CD4-positive, alpha-beta memory T cell (primary cell): ENCODE data around the gene HSD17B14. TPM values are rescaled to one million over a fixed set of nuclear protein-coding genes. Genes with fewer than 3 reads are reported as not detected.

ENCODE experiments used
- CTCF ChIA-PET: fragments of 350-600 bp; sonication (Branson Sonifier 250); formaldehyde crosslinking; loops from one replicate; lab custom pipeline; 2021; ENCODE audit warnings: inconsistent platforms; ENCODE audit not compliant: partially characterized antibody; lab: Charles Lee
- POLR2A ChIA-PET: fragments of 350-600 bp; sonication (Branson Sonifier 250); formaldehyde crosslinking; loops from one replicate; lab custom pipeline; 2021; ENCODE audit not compliant: partially characterized antibody; lab: Charles Lee
- DNase-seq, 5 donors: peaks; one replicate each; pipeline versions ENCODE4 v3.0.0 to v3.0.0-alpha.2; 2020 to 2022; ENCODE audit warnings: mixed read lengths in 1 of 5
- H3K27ac ChIP-seq: one replicate; pipeline ENCODE4 v1.7.0; 2013; ENCODE audit warnings: low read depth, low read length
- H3K27me3 ChIP-seq: 2 replicates; pipeline ENCODE4 v1.7.0; 2013; ENCODE audit warnings: mild to moderate bottlenecking, low read length, moderate library complexity; ENCODE audit not compliant: insufficient read depth
- H3K36me3 ChIP-seq: 2 replicates; pipeline ENCODE4 v1.7.0; 2013; ENCODE audit warnings: mild to moderate bottlenecking, low read length, moderate library complexity; ENCODE audit not compliant: insufficient read depth
- H3K4me1 ChIP-seq: 2 replicates; pipeline ENCODE4 v1.7.0; 2013; ENCODE audit warnings: mild to moderate bottlenecking, low read length, moderate library complexity; ENCODE audit not compliant: insufficient read depth
- H3K4me3 ChIP-seq, 2 donors: one replicate each; pipeline ENCODE4 v1.7.0; 2013; ENCODE audit warnings: low read length in 2 of 2, mild to moderate bottlenecking in 1 of 2
- H3K9me3 ChIP-seq, 2 donors: one replicate each; pipeline ENCODE4 v1.7.0; 2013; ENCODE audit warnings: low read length in 2 of 2, control low read depth in 1 of 2; ENCODE audit not compliant: control insufficient read depth in 1 of 2
- H3K27ac Mint-ChIP-seq, 7 donors: one replicate each; pipeline ENCODE4 v1.8.0; 2020 to 2021; ENCODE audit warnings: mixed read lengths in 7 of 7, mild to moderate bottlenecking in 6 of 7, inconsistent platforms in 3 of 7, moderate library complexity in 3 of 7
- H3K27me3 Mint-ChIP-seq, 2 donors: one replicate each; pipeline ENCODE4 v1.8.0; 2020 to 2021; ENCODE audit warnings: mixed read lengths in 2 of 2
- H3K36me3 Mint-ChIP-seq, 2 donors: one replicate each; pipeline ENCODE4 v1.8.0; 2020 to 2021; ENCODE audit warnings: mixed read lengths in 2 of 2, inconsistent platforms in 1 of 2, mild to moderate bottlenecking in 1 of 2
- H3K4me1 Mint-ChIP-seq, 4 donors: one replicate each; pipeline ENCODE4 v1.8.0; 2020 to 2021; ENCODE audit warnings: mixed read lengths in 4 of 4, mild to moderate bottlenecking in 1 of 4
- H3K4me3 Mint-ChIP-seq, 8 donors: one replicate each; pipeline ENCODE4 v1.8.0; 2020 to 2021; ENCODE audit warnings: mixed read lengths in 8 of 8, mild to moderate bottlenecking in 7 of 8, moderate library complexity in 6 of 8, inconsistent platforms in 3 of 8
- H3K9me3 Mint-ChIP-seq, 8 donors: one replicate each; pipeline ENCODE4 v1.8.0; 2020 to 2021; ENCODE audit warnings: mixed read lengths in 8 of 8, mild to moderate bottlenecking in 5 of 8, inconsistent platforms in 3 of 8, moderate library complexity in 1 of 8
- intact Hi-C: fragments of 100-400 bp; cut with micrococcal nuclease; formaldehyde crosslinking; loops from one replicate; pipeline ENCODE4 v1.15.1; 2023
- polyA plus RNA-seq, 2 donors: library from polyadenylated mRNA; unstranded; fragments of 300-500 nt; fragmentation: Illumina TruSeq; gene quantifications; one replicate each; pipeline ENCODE4 v1.2.3, GENCODE V29; 2021
- total RNA-seq, 2 experiments: library from RNA; stranded (reverse); gene quantifications; one replicate each; pipeline ENCODE4 v1.2.3, GENCODE V29; 2021

Gene HSD17B14
- total and polyA plus RNA-seq, 4 experiments from 2014 or later, result 0.32 to 1.1 (median 0.55) TPM

- no peak for DNase-seq
- no peak overlapping the region for H3K27ac ChIP-seq
- no peaks in the 10 kb centered on the region for H3K27me3 ChIP-seq
- peaks cover 7 to 23% (median 15%) of the 10 kb centered on the region in 4 donors for H3K4me1 Mint-ChIP-seq
- H3K36me3 ChIP-seq, result no peaks in the 10 kb centered on the region
- H3K4me3 ChIP-seq, result no peak overlapping the region
- no peak overlapping the region for H3K4me3 Mint-ChIP-seq
- ChIA-PET POLR2A (no interaction called here), CTCF (interaction anchor here (0.9 to 1.0 kb wide), 2 partner anchors 9 to 16 kb away, joined by 3 read pairs; no protein-coding TSS in a partner anchor)
- no peaks in the 10 kb centered on the region for H3K9me3 ChIP-seq
- no peaks in the 10 kb centered on the region for H3K27me3 Mint-ChIP-seq
- intact Hi-C loops, result no loop called here
- peaks cover 2% of the 10 kb centered on the region for H3K4me1 ChIP-seq
- peak overlapping the region in 1 of 7 donors; percentile 33 for H3K27ac Mint-ChIP-seq
- H3K9me3 Mint-ChIP-seq, result peaks cover 0 to 3% (median 0%) of the 10 kb centered on the region in 8 donors
- peaks cover 0 to 6% of the 10 kb centered on the region in 2 donors for H3K36me3 Mint-ChIP-seq
Measured at GRCh38 chr19:48804496-48804895, 31.8 kb downstream of the HSD17B14 start.

- DNase-seq, result no peak
- peaks cover under 1 to 10% (median 5%) of the 10 kb centered on the region in 4 donors for H3K4me1 Mint-ChIP-seq
- ChIA-PET POLR2A (no interaction called here), CTCF (interaction anchor here (1.4 to 2.6 kb wide), 4 partner anchors 14 to 40 kb away, joined by 3 to 19 read pairs (median 5); partner anchors contain the start of gene HSD17B14)
- no peaks in the 10 kb centered on the region for H3K4me1 ChIP-seq
- H3K4me3 Mint-ChIP-seq, result no peak overlapping the region
- H3K9me3 ChIP-seq, result no peaks in the 10 kb centered on the region
- H3K27me3 ChIP-seq, result no peaks in the 10 kb centered on the region
- H3K27me3 Mint-ChIP-seq, result no peaks in the 10 kb centered on the region
- H3K36me3 Mint-ChIP-seq, result no peaks in the 10 kb centered on the region
- H3K27ac Mint-ChIP-seq, result no peak overlapping the region
- H3K36me3 ChIP-seq, result no peaks in the 10 kb centered on the region
- intact Hi-C loops, result no loop called here
- peaks cover 0 to 3% (median 0%) of the 10 kb centered on the region in 8 donors for H3K9me3 Mint-ChIP-seq
- H3K4me3 ChIP-seq, result no peak overlapping the region
- no peak overlapping the region for H3K27ac ChIP-seq
Measured at GRCh38 chr19:48802623-48803022, 33.7 kb downstream of the HSD17B14 start.

GRCh38 chr19:48799358-48800300, 36.7 kb downstream of the HSD17B14 start:
- Histone ChIP-seq H3K36me3 (no peaks in the 10 kb centered on the region), H3K27me3 (no peaks in the 10 kb centered on the region), H3K27ac (no peak overlapping the region), H3K4me1 (peaks cover 5% of the 10 kb centered on the region), H3K4me3 (no peak overlapping the region), H3K9me3 (no peaks in the 10 kb centered on the region)
- no peak overlapping the region for H3K27ac Mint-ChIP-seq
- no peak for DNase-seq
- peaks cover 6 to 13% (median 7%) of the 10 kb centered on the region in 4 donors for H3K4me1 Mint-ChIP-seq
- H3K27me3 Mint-ChIP-seq, result no peaks in the 10 kb centered on the region
- intact Hi-C loops, result no loop called here
- no peak overlapping the region for H3K4me3 Mint-ChIP-seq
- no peaks in the 10 kb centered on the region for H3K9me3 Mint-ChIP-seq
- POLR2A ChIA-PET, result interaction anchor here (1.0 kb wide), 1 partner anchor 165 kb away, joined by 3 read pairs; the partner anchor contains the start of gene FTL
- no peaks in the 10 kb centered on the region for H3K36me3 Mint-ChIP-seq
- CTCF ChIA-PET, result interaction anchor here (0.8 to 2.0 kb wide), 2 partner anchors 12 to 42 kb away, joined by 3 to 11 read pairs; no protein-coding TSS in a partner anchor

- no peaks in the 10 kb centered on the region for H3K9me3 ChIP-seq
- Mint-ChIP-seq H3K27me3 (no peaks in the 10 kb centered on the region), H3K4me1 (peaks cover 6 to 16% (median 7%) of the 10 kb centered on the region in 4 donors), H3K4me3 (no peak overlapping the region), H3K27ac (no peak overlapping the region), H3K9me3 (no peaks in the 10 kb centered on the region), H3K36me3 (no peaks in the 10 kb centered on the region)
- CTCF ChIA-PET, result interaction anchor here (0.8 to 2.0 kb wide), 3 partner anchors 11 to 43 kb away, joined by 3 to 11 read pairs (median 4); no protein-coding TSS in a partner anchor
- no peak overlapping the region for H3K27ac ChIP-seq
- intact Hi-C loops, result no loop called here
- no peaks in the 10 kb centered on the region for H3K27me3 ChIP-seq
- H3K4me1 ChIP-seq, result peaks cover 5% of the 10 kb centered on the region
- POLR2A ChIA-PET, result interaction anchor here (1.0 kb wide), 1 partner anchor 166 kb away, joined by 3 read pairs; the partner anchor contains the start of gene FTL
- H3K4me3 ChIP-seq, result no peak overlapping the region
- DNase-seq, result no peak
- no peaks in the 10 kb centered on the region for H3K36me3 ChIP-seq
Measured at GRCh38 chr19:48798937-48799336, 37.4 kb downstream of the HSD17B14 start.

- CTCF ChIA-PET, result interaction anchor here (1.0 to 5.1 kb wide), 3 partner anchors 9 to 196 kb away, joined by 4 to 90 read pairs (median 5); partner anchors contain the start of genes GYS1 and RUVBL2
Measured at GRCh38 chr19:48797103-48797502, 39.2 kb downstream of the HSD17B14 start.

GRCh38 chr19:48796298-48797083, 39.8 kb downstream of the HSD17B14 start:
- H3K27ac Mint-ChIP-seq, result no peak overlapping the region
- H3K4me3 Mint-ChIP-seq, result no peak overlapping the region
- H3K27me3 Mint-ChIP-seq, result no peaks in the 10 kb centered on the region
- intact Hi-C loops, result no loop called here
- Histone ChIP-seq H3K4me3 (no peak overlapping the region), H3K27ac (no peak overlapping the region), H3K9me3 (no peaks in the 10 kb centered on the region), H3K27me3 (no peaks in the 10 kb centered on the region), H3K36me3 (no peaks in the 10 kb centered on the region), H3K4me1 (peaks cover 5% of the 10 kb centered on the region)
- H3K36me3 Mint-ChIP-seq, result no peaks in the 10 kb centered on the region
- H3K4me1 Mint-ChIP-seq, result peaks cover 6 to 16% (median 7%) of the 10 kb centered on the region in 4 donors
- ChIA-PET CTCF (interaction anchor here (1.0 to 7.2 kb wide), 12 partner anchors 11 to 203 kb away, joined by 3 to 90 read pairs (median 8); partner anchors contain the start of genes GYS1, HSD17B14 and RUVBL2), POLR2A (interaction anchor here (0.8 to 2.5 kb wide), 6 partner anchors 14 to 174 kb away, joined by 3 to 20 read pairs (median 11); partner anchors contain the start of genes BCAT2, CA11 and FTL)
- H3K9me3 Mint-ChIP-seq, result no peaks in the 10 kb centered on the region
- DNase-seq, result no peak

More at GRCh38 chr19:48797103-48797502, 39.2 kb downstream of the HSD17B14 start:
- no peaks in the 10 kb centered on the region for H3K27me3 ChIP-seq
- H3K4me1 ChIP-seq, result peaks cover 5% of the 10 kb centered on the region
- no peaks in the 10 kb centered on the region for H3K27me3 Mint-ChIP-seq
- POLR2A ChIA-PET, result interaction anchor here (0.8 kb wide), 1 partner anchor 174 kb away, joined by 3 read pairs; no protein-coding TSS in a partner anchor
- no peaks in the 10 kb centered on the region for H3K9me3 ChIP-seq
- peaks cover 6 to 16% (median 7%) of the 10 kb centered on the region in 4 donors for H3K4me1 Mint-ChIP-seq
- DNase-seq, result peak in 1 of 5 donors; percentile 47
- no peak overlapping the region for H3K27ac ChIP-seq
- no peaks in the 10 kb centered on the region for H3K36me3 Mint-ChIP-seq
- no peak overlapping the region for H3K4me3 ChIP-seq
- H3K36me3 ChIP-seq, result no peaks in the 10 kb centered on the region
- H3K9me3 Mint-ChIP-seq, result no peaks in the 10 kb centered on the region
- peak overlapping the region in 2 of 7 donors; percentile 22 to 35 for H3K27ac Mint-ChIP-seq
- intact Hi-C loops, result no loop called here
- H3K4me3 Mint-ChIP-seq, result no peak overlapping the region
